LoVo (cell line): ENCODE data around the gene HSPA1B.
"Not testable (repeated sequence)": the region's sequence is repeated elsewhere in the genome, so short reads cannot be mapped to it uniquely, and the experiment has no call there.

Source experiments
- DNase-seq: peaks from one replicate; pipeline ENCODE4 v3.0.0-alpha.2; 2016; ENCODE audit warnings: low spot score

HSPA1B gene

GRCh38 chr6:31797588-31797987 is 29.9 kb upstream of the HSPA1B start:
- no peak for DNase-seq

GRCh38 chr6:31799781-31800180 is 27.8 kb upstream of the HSPA1B start:
- no peak for DNase-seq

GRCh38 chr6:31801031-31801927 is 26.3 kb upstream of the HSPA1B start:
- DNase-seq, result not testable (repeated sequence)

- DNase-seq, result no peak
Observed at GRCh38 chr6:31805939-31806469, 21.5 kb upstream of the HSPA1B start.

- peak; percentile 96 for DNase-seq
Observed at GRCh38 chr6:31806470-31807272, 20.9 kb upstream of the HSPA1B start, which contains the start of gene LSM2. Gene LSM2, minus strand, starts transcription at chr6:31806966. Its CDS starts 209 bp downstream, at chr6:31806757.

- DNase-seq, result not testable (repeated sequence)
Observed at GRCh38 chr6:31808599-31808998, 18.9 kb upstream of the HSPA1B start.

- no peak for DNase-seq
Observed at GRCh38 chr6:31811645-31812044, 15.9 kb upstream of the HSPA1B start.

- DNase-seq, result no peak
Observed at GRCh38 chr6:31813465-31813849, 14.1 kb upstream of the HSPA1B start.

GRCh38 chr6:31814677-31815024 is 12.9 kb upstream of the HSPA1B start:
- DNase-seq, result peak; percentile 83

GRCh38 chr6:31815025-31815838 is 12.3 kb upstream of the HSPA1B start, which contains the start of the genes HSPA1A and HSPA1L:
Gene HSPA1A, plus strand, starts transcription at chr6:31815543. Its CDS starts 214 bp downstream, at chr6:31815757.
Gene HSPA1L, minus strand, starts transcription at chr6:31815283. Its CDS starts 3,311 bp downstream, at chr6:31811972.
- no peak for DNase-seq

- not testable (repeated sequence) for DNase-seq
Observed at GRCh38 chr6:31817133-31817928, 10.2 kb upstream of the HSPA1B start.

GRCh38 chr6:31817929-31818511 is 9.5 kb upstream of the HSPA1B start:
- DNase-seq, result not testable (repeated sequence)

- no peak for DNase-seq
Observed at GRCh38 chr6:31819871-31820299, 7.7 kb upstream of the HSPA1B start.

- not testable (repeated sequence) for DNase-seq
Observed at GRCh38 chr6:31820399-31820798, 7.1 kb upstream of the HSPA1B start.

GRCh38 chr6:31821301-31822035 is 6.1 kb upstream of the HSPA1B start:
- DNase-seq, result no peak

- peak; percentile 62 for DNase-seq
Observed at GRCh38 chr6:31822036-31822821, 5.3 kb upstream of the HSPA1B start.

GRCh38 chr6:31823592-31824196 is 3.8 kb upstream of the HSPA1B start:
- DNase-seq, result not testable (repeated sequence)

GRCh38 chr6:31825553-31825952 is 2.0 kb upstream of the HSPA1B start:
- DNase-seq, result no peak
